H9 (cell line): ENCODE measurements around the gene MYRIP. TPM values are rescaled to one million over a fixed set of nuclear protein-coding genes. Genes with fewer than 3 reads are reported as not detected.

Experiments
- DNase-seq: peaks from one replicate; pipeline ENCODE4 v3.0.0-alpha.2; 2017
- H2AFZ ChIP-seq: one replicate; pipeline ENCODE4 v1.6.1; 2013; ENCODE audit warnings: mild to moderate bottlenecking, low read length, control low read depth, moderate library complexity
- H2AK5ac ChIP-seq: 2 replicates; pipeline ENCODE4 v1.6.1; 2013; ENCODE audit warnings: low read length, control low read depth, mixed read lengths; ENCODE audit not compliant: insufficient read length
- H2BK120ac ChIP-seq: one replicate; pipeline ENCODE4 v1.6.1; 2013; ENCODE audit warnings: low read depth, mild to moderate bottlenecking, low read length, control low read depth, inconsistent platforms; ENCODE audit not compliant: poor library complexity, severe bottlenecking
- H2BK12ac ChIP-seq: 2 replicates; pipeline ENCODE4 v1.6.1; 2013; ENCODE audit warnings: low read length, control low read depth, mixed read lengths, low read depth; ENCODE audit not compliant: insufficient read length
- H2BK15ac ChIP-seq: 2 replicates; pipeline ENCODE4 v1.6.1; 2013; ENCODE audit warnings: low read depth, low read length, control low read depth
- H2BK20ac ChIP-seq: one replicate; pipeline ENCODE4 v1.6.1; 2013; ENCODE audit warnings: low read depth, mild to moderate bottlenecking, low read length, control low read depth, inconsistent platforms; ENCODE audit not compliant: poor library complexity, severe bottlenecking
- H2BK5ac ChIP-seq: 2 replicates; pipeline ENCODE4 v1.6.1; 2013; ENCODE audit warnings: low read length, control low read depth, mixed read lengths; ENCODE audit not compliant: insufficient read length
- H3K14ac ChIP-seq: 2 replicates; pipeline ENCODE4 v1.6.1; 2013; ENCODE audit warnings: low read length, control low read depth; ENCODE audit not compliant: insufficient read depth
- H3K18ac ChIP-seq: 2 replicates; pipeline ENCODE4 v1.6.1; 2013; ENCODE audit warnings: low read depth, mild to moderate bottlenecking, mixed read lengths, low read length, control low read depth; ENCODE audit not compliant: insufficient read length
- H3K23ac ChIP-seq: 2 replicates; pipeline ENCODE4 v1.6.1; 2013; ENCODE audit warnings: low read length, control low read depth, mixed read lengths, low read depth; ENCODE audit not compliant: insufficient read length
- H3K23me2 ChIP-seq: 2 replicates; pipeline ENCODE4 v1.6.1; 2013; ENCODE audit warnings: low read depth, mild to moderate bottlenecking, mixed read lengths, low read length, control low read depth; ENCODE audit not compliant: insufficient read length, poor library complexity, severe bottlenecking
- H3K27ac ChIP-seq: 2 replicates; pipeline ENCODE4 v1.5.1; 2013; ENCODE audit warnings: low read length, control low read depth, mixed read lengths, low read depth; ENCODE audit not compliant: insufficient read length
- H3K27me3 ChIP-seq: 2 replicates; pipeline ENCODE4 v1.6.1; 2013; ENCODE audit warnings: low read length, control low read depth, inconsistent platforms; ENCODE audit not compliant: insufficient read depth
- H3K4ac ChIP-seq: 2 replicates; pipeline ENCODE4 v1.6.1; 2013; ENCODE audit warnings: low read depth, mild to moderate bottlenecking, control low read depth, inconsistent platforms, low read length, moderate library complexity
- H3K4me1 ChIP-seq: 2 replicates; pipeline ENCODE4 v1.6.1; 2013; ENCODE audit warnings: low read length, control low read depth, inconsistent platforms; ENCODE audit not compliant: insufficient read depth
- H3K4me2 ChIP-seq: 2 replicates; pipeline ENCODE4 v1.6.1; 2013; ENCODE audit warnings: low read length, control low read depth, mixed read lengths; ENCODE audit not compliant: insufficient read length, insufficient read depth
- H3K56ac ChIP-seq: 2 replicates; pipeline ENCODE4 v1.6.1; 2013; ENCODE audit warnings: low read depth, mild to moderate bottlenecking, mixed read lengths, low read length, control low read depth; ENCODE audit not compliant: insufficient read length
- H3K79me1 ChIP-seq: 2 replicates; pipeline ENCODE4 v1.6.1; 2013; ENCODE audit warnings: low read depth, mild to moderate bottlenecking, moderate library complexity, low read length, control low read depth, inconsistent platforms; ENCODE audit not compliant: insufficient read depth, poor library complexity, severe bottlenecking
- H3K79me2 ChIP-seq: 2 replicates; pipeline ENCODE4 v1.6.1; 2013; ENCODE audit warnings: low read length, control low read depth, inconsistent platforms; ENCODE audit not compliant: insufficient read depth
- H3K9ac ChIP-seq: 2 replicates; pipeline ENCODE4 v1.6.1; 2013; ENCODE audit warnings: low read length, control low read depth, mixed read lengths; ENCODE audit not compliant: insufficient read length; ENCODE audit errors: extremely low read depth
- H3K9me3 ChIP-seq: one replicate; pipeline ENCODE4 v1.6.1; 2013; ENCODE audit warnings: low read depth, low read length, inconsistent platforms; ENCODE audit not compliant: control insufficient read depth
- H3T11ph ChIP-seq: one replicate; pipeline ENCODE4 v1.6.1; 2013; ENCODE audit warnings: mild to moderate bottlenecking, low read length, control low read depth, inconsistent platforms
- H4K20me1 ChIP-seq: one replicate; pipeline ENCODE4 v1.6.1; 2013; ENCODE audit not compliant: control insufficient read depth, insufficient read length, insufficient read depth
- H4K5ac ChIP-seq: 2 replicates; pipeline ENCODE4 v1.6.1; 2013; ENCODE audit warnings: low read depth, mild to moderate bottlenecking, mixed read lengths, low read length, control low read depth; ENCODE audit not compliant: insufficient read length
- H4K8ac ChIP-seq: replicated peaks from 2 replicates; pipeline ENCODE4 v1.6.1; 2013; ENCODE audit warnings: low read length, control low read depth, mixed read lengths, low read depth; ENCODE audit not compliant: insufficient read length
- H4K91ac ChIP-seq: 2 replicates; pipeline ENCODE4 v1.6.1; 2013; ENCODE audit warnings: low read depth, mild to moderate bottlenecking, moderate library complexity, mixed read lengths, low read length, control low read depth; ENCODE audit not compliant: insufficient read length
- H3K27ac Mint-ChIP-seq, 3 experiments: 2 replicates in 2 of 3; 3 replicates in 1 of 3; pipeline ENCODE4 v1.8.0; 2020 to 2021; ENCODE audit warnings: mixed read lengths in 3 of 3, mild to moderate bottlenecking in 1 of 3, moderate library complexity in 1 of 3
- H3K27me3 Mint-ChIP-seq: 2 replicates; pipeline ENCODE4 v1.8.0; 2021; ENCODE audit warnings: low read depth, mild to moderate bottlenecking, moderate library complexity, mixed read lengths
- H3K36me3 Mint-ChIP-seq, 3 experiments: 2 replicates in 2 of 3; 3 replicates in 1 of 3; pipeline ENCODE4 v1.8.0; 2020 to 2021; ENCODE audit warnings: low read depth in 3 of 3, mixed read lengths in 3 of 3; ENCODE audit not compliant: insufficient read depth in 1 of 3
- H3K4me1 Mint-ChIP-seq, 2 experiments: 2 replicates each; pipeline ENCODE4 v1.8.0; 2020; ENCODE audit warnings: mixed read lengths in 2 of 2
- H3K4me3 Mint-ChIP-seq, 2 experiments: 2 replicates in 1 of 2; 3 replicates in 1 of 2; pipeline ENCODE4 v1.8.0; 2020 to 2021; ENCODE audit warnings: mild to moderate bottlenecking in 2 of 2, mixed read lengths in 2 of 2, moderate library complexity in 1 of 2
- H3K9me3 Mint-ChIP-seq, 2 experiments: 2 replicates in 1 of 2; 3 replicates in 1 of 2; pipeline ENCODE4 v1.8.0; 2020; ENCODE audit warnings: mild to moderate bottlenecking in 2 of 2, mixed read lengths in 2 of 2, moderate library complexity in 1 of 2
- WGBS: extraction: QIAGEN DNeasy Blood & Tissue Kit; methylation state at CpG from one replicate; pipeline ENCODE4 v1.1.7; 2013; ENCODE audit warnings: missing lambda C conversion rate, low lambda C conversion rate, mixed read lengths; ENCODE audit not compliant: insufficient read length; ENCODE audit errors: extremely low coverage; 5-methylcytosine and 5-hydroxymethylcytosine counted together
- total RNA-seq: library from RNA; stranded (reverse); gene quantifications from 2 replicates; pipeline ENCODE4 v1.2.1, GENCODE V29; 2021
- TF ChIP-seq, protein P1 (sequence below): fragments of 200-600 bp; sonication (generic); conservative IDR thresholded peaks from 3 replicates; pipeline ENCODE4 v1.8.0; 2021; ENCODE audit warnings: antibody characterized with exemption, mild to moderate bottlenecking

The MYRIP gene
- total RNA-seq, 1 experiment from 2014 or later: 1.8 TPM

GRCh38 chr3:39919281-39919680, 109.9 kb downstream of the MYRIP start:
- Histone ChIP-seq H2BK12ac (no peak overlapping the region), H3K79me1 (no peaks in the 10 kb centered on the region), H3K23me2 (no peaks in the 10 kb centered on the region), H4K5ac (no peak overlapping the region), H2AK5ac (no peak overlapping the region), H2BK5ac (no peak overlapping the region), H3K9me3 (no peaks in the 10 kb centered on the region), H3K18ac (no peak overlapping the region), H2BK15ac (no peak overlapping the region), H2BK20ac (no peak overlapping the region), H4K20me1 (no peaks in the 10 kb centered on the region), H4K91ac (no peak overlapping the region), H3K4me2 (no peak overlapping the region), H3K27me3 (no peaks in the 10 kb centered on the region), H3K14ac (no peak overlapping the region), H3K4me1 (no peaks in the 10 kb centered on the region), H3K9ac (no peak overlapping the region), H3K56ac (no peak overlapping the region), H3K23ac (no peak overlapping the region), H3K4ac (no peak overlapping the region), H3K79me2 (no peaks in the 10 kb centered on the region), H4K8ac (no peak overlapping the region), H3T11ph (no peak overlapping the region), H2BK120ac (no peak overlapping the region), H3K27ac (no peak overlapping the region), H2AFZ (no peak overlapping the region)
- Mint-ChIP-seq H3K36me3 (no peaks in the 10 kb centered on the region), H3K9me3 (no peaks in the 10 kb centered on the region; a peak in 1 of 5 replicates), H3K4me3 (no peak overlapping the region), H3K4me1 (peaks cover 4 to 10% of the 10 kb centered on the region in 2 experiments; a peak in 3 of 4 replicates), H3K27ac (no peak overlapping the region), H3K27me3 (no peaks in the 10 kb centered on the region)
- TF ChIP-seq, protein P1, sequence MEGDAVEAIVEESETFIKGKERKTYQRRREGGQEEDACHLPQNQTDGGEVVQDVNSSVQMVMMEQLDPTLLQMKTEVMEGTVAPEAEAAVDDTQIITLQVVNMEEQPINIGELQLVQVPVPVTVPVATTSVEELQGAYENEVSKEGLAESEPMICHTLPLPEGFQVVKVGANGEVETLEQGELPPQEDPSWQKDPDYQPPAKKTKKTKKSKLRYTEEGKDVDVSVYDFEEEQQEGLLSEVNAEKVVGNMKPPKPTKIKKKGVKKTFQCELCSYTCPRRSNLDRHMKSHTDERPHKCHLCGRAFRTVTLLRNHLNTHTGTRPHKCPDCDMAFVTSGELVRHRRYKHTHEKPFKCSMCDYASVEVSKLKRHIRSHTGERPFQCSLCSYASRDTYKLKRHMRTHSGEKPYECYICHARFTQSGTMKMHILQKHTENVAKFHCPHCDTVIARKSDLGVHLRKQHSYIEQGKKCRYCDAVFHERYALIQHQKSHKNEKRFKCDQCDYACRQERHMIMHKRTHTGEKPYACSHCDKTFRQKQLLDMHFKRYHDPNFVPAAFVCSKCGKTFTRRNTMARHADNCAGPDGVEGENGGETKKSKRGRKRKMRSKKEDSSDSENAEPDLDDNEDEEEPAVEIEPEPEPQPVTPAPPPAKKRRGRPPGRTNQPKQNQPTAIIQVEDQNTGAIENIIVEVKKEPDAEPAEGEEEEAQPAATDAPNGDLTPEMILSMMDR: no peak
- DNase-seq: no peak
- no CpG with 5 or more reads among the region's 2 CpGs for WGBS
